ENCODE measurements around the gene PTPN1.
"Not testable (repeated sequence)": the region's sequence is repeated elsewhere in the genome, so short reads cannot be mapped to it uniquely, and the experiment has no call there.

GRCh38 chr20:50539798-50540197 is 29.6 kb downstream of the PTPN1 start:
- not testable (repeated sequence) for TF ChIP-seq CTCF, POLR2A (IDR thresholded peaks at IDR 0.05)

Measured in Peyer's patch (tissue), 4 donors.